ENCODE results near the gene DOCK11. TPM values are rescaled to one million over a fixed set of nuclear protein-coding genes. Genes with fewer than 3 reads are reported as not detected.

DOCK11 gene
- total RNA-seq, 1 donor from 2014 or later = 4.3 TPM

DNA sequence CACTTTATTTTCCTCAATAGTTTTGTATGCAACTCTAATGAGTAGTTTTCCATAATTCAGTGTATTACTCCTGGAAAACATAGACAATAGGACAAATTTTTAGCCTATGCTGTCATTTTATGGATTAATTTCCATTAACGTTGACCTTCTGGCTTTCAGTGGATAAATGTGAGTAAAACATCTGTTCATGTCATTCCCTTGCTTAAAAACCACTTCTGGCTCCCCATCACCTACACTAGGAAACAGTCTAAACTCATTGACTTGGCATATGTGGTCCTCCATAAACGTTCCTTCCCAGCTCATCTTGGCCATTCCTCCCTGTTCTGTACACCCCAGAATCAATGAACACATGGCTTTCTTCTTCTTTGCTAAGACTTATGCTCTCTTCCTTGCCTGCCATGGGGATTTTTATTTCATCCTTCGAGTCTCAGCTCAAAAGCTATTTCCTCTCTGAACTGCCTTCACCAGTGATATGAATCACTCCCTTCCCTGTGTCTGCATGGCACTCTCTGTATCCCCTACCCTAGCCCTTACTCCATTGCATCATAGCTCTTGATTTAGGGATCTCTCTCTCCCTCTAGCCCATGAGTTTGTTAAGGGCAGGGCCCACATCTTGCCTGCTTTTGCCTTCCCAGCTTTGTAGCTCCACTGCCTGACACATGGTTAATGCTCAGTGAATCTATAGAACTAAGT lies 34.8 kb downstream of the DOCK11 start:
- no peak for DNase-seq (ENCODE audit: low read depth)
- no peak overlapping the region for H3K4me3 ChIP-seq (ENCODE audit: low read depth, low read length)
- no peak for TF ChIP-seq CTCF (conservative IDR thresholded peaks at IDR 0.05; ENCODE audit: low read depth, low read length)

DNA sequence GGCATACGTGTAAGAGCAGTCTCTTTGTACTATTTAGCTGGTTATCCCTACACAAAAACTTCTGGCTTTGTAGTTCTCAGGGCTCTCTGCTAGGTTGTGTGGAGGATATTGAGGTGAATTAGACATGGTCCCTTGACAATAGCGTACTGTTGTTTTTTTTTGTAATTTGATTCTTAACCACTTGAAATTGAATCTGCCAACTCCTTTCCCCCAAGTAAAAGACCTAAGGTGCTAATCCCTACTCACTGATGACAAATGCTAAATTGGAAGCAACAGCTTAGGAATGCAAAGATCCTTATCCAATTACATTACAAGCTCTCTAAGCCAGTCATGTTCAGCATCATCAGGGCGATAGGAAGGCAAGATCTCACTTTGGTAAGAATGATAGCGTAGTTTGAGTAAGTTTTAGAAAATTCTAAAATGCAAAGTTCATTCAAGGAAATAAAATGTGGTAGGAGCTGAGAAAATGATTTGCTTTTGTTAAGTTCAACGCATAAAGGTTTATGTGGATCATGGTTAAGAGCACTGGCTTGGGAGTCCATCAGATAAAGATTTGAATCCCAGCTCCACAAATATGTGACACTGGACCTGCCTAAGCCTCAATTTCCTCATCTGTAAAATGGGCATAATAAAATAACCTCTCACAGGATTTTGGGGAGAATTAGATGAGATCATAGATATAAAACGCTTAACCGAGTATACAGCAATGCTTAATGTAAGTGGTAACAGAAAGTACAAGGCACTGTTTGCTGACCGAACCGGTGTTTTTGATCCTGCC lies 39.3 kb downstream of the DOCK11 start:
- no peak for TF ChIP-seq CTCF (conservative IDR thresholded peaks at IDR 0.05; ENCODE audit: low read depth, low read length)
- DNase-seq (ENCODE audit: low read depth) = no peak
- no peak overlapping the region for H3K4me3 ChIP-seq (ENCODE audit: low read depth, low read length)

DNA sequence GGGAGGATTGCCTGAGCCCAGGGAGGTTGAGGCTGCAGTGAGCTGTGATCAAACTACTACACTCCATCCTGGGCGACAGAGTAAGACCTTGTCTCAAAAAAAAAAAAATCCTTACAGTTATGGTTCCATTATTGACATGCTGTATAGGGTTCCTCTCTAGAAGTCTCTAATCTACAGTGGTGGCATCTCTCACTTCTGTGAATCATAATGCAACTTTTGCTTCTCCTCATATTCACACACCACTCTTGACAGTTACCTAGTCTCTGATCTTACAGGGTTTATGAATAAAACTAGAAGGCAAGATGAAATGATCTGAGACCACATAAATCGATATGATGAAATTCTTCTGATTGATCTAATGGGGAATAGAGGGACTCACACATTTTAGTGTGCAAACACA lies 40.6 kb downstream of the DOCK11 start:
- H3K4me3 ChIP-seq (ENCODE audit: low read depth, low read length) = no peak overlapping the region
- DNase-seq (ENCODE audit: low read depth) = no peak
- no peak for TF ChIP-seq CTCF (conservative IDR thresholded peaks at IDR 0.05; ENCODE audit: low read depth, low read length)

GRCh38 chrX:118536687-118537461 lies 41.3 kb downstream of the DOCK11 start:
- TF ChIP-seq CTCF (conservative IDR thresholded peaks at IDR 0.05; ENCODE audit: low read depth, low read length) = peak; percentile 48
- no peak for DNase-seq (ENCODE audit: low read depth)
- no peak overlapping the region for H3K4me3 ChIP-seq (ENCODE audit: low read depth, low read length)

- DNase-seq (ENCODE audit: low read depth) = no peak
- no peak overlapping the region for H3K4me3 ChIP-seq (ENCODE audit: low read depth, low read length)
- TF ChIP-seq CTCF (conservative IDR thresholded peaks at IDR 0.05; ENCODE audit: low read depth, low read length) = no peak
These were observed 42.8 kb downstream of the DOCK11 start for GRCh38 chrX:118538386-118538785.

GRCh38 chrX:118540342-118540741 lies 44.7 kb downstream of the DOCK11 start:
- H3K4me3 ChIP-seq (ENCODE audit: low read depth, low read length) = no peak overlapping the region
- DNase-seq (ENCODE audit: low read depth) = no peak
- TF ChIP-seq CTCF (conservative IDR thresholded peaks at IDR 0.05; ENCODE audit: low read depth, low read length) = no peak
